Activated naive CD4-positive, alpha-beta T cell (primary cell): ENCODE measurements around the gene SCLY.
A peak's percentile ranks its signal among the peaks of the same experiment; 100 is the strongest.
"Not testable (repeated sequence)": the region's sequence is repeated elsewhere in the genome, so short reads cannot be mapped to it uniquely, and the experiment has no call there.

Experiments
- DNase-seq, 4 experiments: peaks; one replicate each; lab custom pipeline; 2025; lab: John Stamatoyannopoulos, UW

Gene SCLY

GRCh38 chr2:238060542-238061314 is at the start of gene SCLY:
Gene SCLY, plus strand, starts transcription at chr2:238061001. Its CDS starts 54 bp downstream, at chr2:238061055.
- peak; percentile 87 to 96 (median 92) for DNase-seq

GRCh38 chr2:238013806-238014205 is 47.0 kb upstream of the SCLY start:
- DNase-seq = no peak

GRCh38 chr2:238015705-238016104 is 45.1 kb upstream of the SCLY start:
- DNase-seq = no peak

GRCh38 chr2:238016526-238016925 is 44.3 kb upstream of the SCLY start:
- no peak for DNase-seq

GRCh38 chr2:238019962-238020361 is 40.8 kb upstream of the SCLY start:
- DNase-seq = no peak

GRCh38 chr2:238020816-238021215 is 40.0 kb upstream of the SCLY start:
- no peak for DNase-seq

- no peak for DNase-seq
These were observed 39.5 kb upstream of the SCLY start for GRCh38 chr2:238021327-238021726.

GRCh38 chr2:238022594-238023157 is 38.1 kb upstream of the SCLY start:
- DNase-seq = no peak

GRCh38 chr2:238023608-238024007 is 37.2 kb upstream of the SCLY start:
- no peak for DNase-seq

- no peak for DNase-seq
These were observed 35.8 kb upstream of the SCLY start for GRCh38 chr2:238024986-238025385.

GRCh38 chr2:238025741-238026360 is 35.0 kb upstream of the SCLY start:
- no peak for DNase-seq

- no peak for DNase-seq
These were observed 33.7 kb upstream of the SCLY start for GRCh38 chr2:238027058-238027457.

GRCh38 chr2:238027591-238028415 is 33.0 kb upstream of the SCLY start:
- DNase-seq = no peak

- no peak for DNase-seq
These were observed 30.9 kb upstream of the SCLY start for GRCh38 chr2:238029853-238030252.

GRCh38 chr2:238030422-238031155 is 30.2 kb upstream of the SCLY start:
- no peak for DNase-seq

GRCh38 chr2:238031751-238032150 is 29.1 kb upstream of the SCLY start:
- DNase-seq = no peak

GRCh38 chr2:238032755-238033337 is 28.0 kb upstream of the SCLY start:
- no peak for DNase-seq

- DNase-seq = not testable (repeated sequence)
These were observed 26.8 kb upstream of the SCLY start for GRCh38 chr2:238033991-238034390.

GRCh38 chr2:238038203-238038602 is 22.6 kb upstream of the SCLY start:
- no peak for DNase-seq

- DNase-seq = no peak
These were observed 21.6 kb upstream of the SCLY start for GRCh38 chr2:238039151-238039550.

- DNase-seq = no peak
These were observed 20.8 kb upstream of the SCLY start for GRCh38 chr2:238039985-238040384.
